ENCODE results near the gene GALNT7.

DNA sequence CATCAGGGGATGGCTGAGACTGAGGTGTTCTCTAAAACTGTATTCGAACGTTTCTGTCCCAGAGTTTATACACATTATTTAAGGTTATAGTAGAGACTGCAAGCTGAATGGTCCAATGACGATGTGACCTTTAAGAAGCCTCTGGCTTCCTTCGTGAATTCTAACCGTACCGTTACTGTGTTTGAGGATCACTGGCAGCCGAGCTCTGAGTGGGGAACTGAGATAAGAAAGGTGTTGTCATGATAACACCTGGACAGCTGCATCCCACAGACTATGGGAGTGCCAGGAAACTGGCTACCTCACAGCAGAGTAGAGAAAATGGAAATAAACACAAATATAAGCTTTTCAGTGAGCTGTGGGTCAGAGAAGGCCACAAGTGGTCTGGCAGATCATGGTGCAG is 106.5 kb downstream of the GALNT7 start:
- TF ChIP-seq, protein P1, sequence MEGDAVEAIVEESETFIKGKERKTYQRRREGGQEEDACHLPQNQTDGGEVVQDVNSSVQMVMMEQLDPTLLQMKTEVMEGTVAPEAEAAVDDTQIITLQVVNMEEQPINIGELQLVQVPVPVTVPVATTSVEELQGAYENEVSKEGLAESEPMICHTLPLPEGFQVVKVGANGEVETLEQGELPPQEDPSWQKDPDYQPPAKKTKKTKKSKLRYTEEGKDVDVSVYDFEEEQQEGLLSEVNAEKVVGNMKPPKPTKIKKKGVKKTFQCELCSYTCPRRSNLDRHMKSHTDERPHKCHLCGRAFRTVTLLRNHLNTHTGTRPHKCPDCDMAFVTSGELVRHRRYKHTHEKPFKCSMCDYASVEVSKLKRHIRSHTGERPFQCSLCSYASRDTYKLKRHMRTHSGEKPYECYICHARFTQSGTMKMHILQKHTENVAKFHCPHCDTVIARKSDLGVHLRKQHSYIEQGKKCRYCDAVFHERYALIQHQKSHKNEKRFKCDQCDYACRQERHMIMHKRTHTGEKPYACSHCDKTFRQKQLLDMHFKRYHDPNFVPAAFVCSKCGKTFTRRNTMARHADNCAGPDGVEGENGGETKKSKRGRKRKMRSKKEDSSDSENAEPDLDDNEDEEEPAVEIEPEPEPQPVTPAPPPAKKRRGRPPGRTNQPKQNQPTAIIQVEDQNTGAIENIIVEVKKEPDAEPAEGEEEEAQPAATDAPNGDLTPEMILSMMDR (conservative IDR thresholded peaks at IDR 0.05; ENCODE audit: low read depth, low read length): no peak
- TF ChIP-seq EZH2 (IDR thresholded peaks at IDR 0.05; ENCODE audit: low read length, unreplicated experiment) (no peak), EZH2phosphoT487 (IDR thresholded peaks at IDR 0.05; ENCODE audit: borderline replicate concordance, low read length) (no peak)

All from PC-3 (cell line).